ENCODE results near the gene IL3. TPM values are rescaled to one million over a fixed set of nuclear protein-coding genes. Genes with fewer than 3 reads are reported as not detected.

The IL3 gene
- total RNA-seq, 2 experiments from 2014 or later = 0.25 to 0.98 TPM

DNA sequence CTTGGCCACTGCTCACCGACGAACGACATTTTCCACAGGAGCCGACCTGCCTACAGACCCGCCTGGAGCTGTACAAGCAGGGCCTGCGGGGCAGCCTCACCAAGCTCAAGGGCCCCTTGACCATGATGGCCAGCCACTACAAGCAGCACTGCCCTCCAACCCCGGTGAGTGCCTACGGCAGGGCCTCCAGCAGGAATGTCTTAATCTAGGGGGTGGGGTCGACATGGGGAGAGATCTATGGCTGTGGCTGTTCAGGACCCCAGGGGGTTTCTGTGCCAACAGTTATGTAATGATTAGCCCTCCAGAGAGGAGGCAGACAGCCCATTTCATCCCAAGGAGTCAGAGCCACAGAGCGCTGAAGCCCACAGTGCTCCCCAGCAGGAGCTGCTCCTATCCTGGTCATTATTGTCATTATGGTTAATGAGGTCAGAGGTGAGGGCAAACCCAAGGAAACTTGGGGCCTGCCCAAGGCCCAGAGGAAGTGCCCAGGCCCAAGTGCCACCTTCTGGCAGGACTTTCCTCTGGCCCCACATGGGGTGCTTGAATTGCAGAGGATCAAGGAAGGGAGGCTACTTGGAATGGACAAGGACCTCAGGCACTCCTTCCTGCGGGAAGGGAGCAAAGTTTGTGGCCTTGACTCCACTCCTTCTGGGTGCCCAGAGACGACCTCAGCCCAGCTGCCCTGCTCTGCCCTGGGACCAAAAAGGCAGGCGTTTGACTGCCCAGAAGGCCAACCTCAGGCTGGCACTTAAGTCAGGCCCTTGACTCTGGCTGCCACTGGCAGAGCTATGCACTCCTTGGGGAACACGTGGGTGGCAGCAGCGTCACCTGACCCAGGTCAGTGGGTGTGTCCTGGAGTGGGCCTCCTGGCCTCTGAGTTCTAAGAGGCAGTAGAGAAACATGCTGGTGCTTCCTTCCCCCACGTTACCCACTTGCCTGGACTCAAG is 14.6 kb downstream of the IL3 start:
- ATAC-seq (peak; percentile 50), DNase-seq (peak; percentile 78)
- Mint-ChIP-seq H3K9me3 (no peaks in the 10 kb centered on the region), H3K27me3 (no peaks in the 10 kb centered on the region), H3K27ac (peak overlapping the region; percentile 80), H3K4me1 (ENCODE audit: low read depth) (peaks cover 68% of the 10 kb centered on the region), H3K36me3 (ENCODE audit: low read depth) (peaks cover 20% of the 10 kb centered on the region), H3K4me3 (peak overlapping the region; percentile 74)
- POLR2A ChIA-PET = interaction anchor here (0.6 to 2.1 kb wide), 2 partner anchors 55 to 88 kb away, joined by 3 to 4 read pairs; no protein-coding TSS in a partner anchor
- CTCF ChIA-PET = interaction anchor here (0.8 to 4.0 kb wide), 5 partner anchors 10 to 163 kb away, joined by 3 to 10 read pairs (median 7); no protein-coding TSS in a partner anchor
- intact Hi-C loops (cut with micrococcal nuclease) = loop anchor here (2.0 to 5.0 kb wide), 2 partner anchors 24 to 37 kb away; no protein-coding TSS in a partner anchor
- TF ChIP-seq, protein P1, sequence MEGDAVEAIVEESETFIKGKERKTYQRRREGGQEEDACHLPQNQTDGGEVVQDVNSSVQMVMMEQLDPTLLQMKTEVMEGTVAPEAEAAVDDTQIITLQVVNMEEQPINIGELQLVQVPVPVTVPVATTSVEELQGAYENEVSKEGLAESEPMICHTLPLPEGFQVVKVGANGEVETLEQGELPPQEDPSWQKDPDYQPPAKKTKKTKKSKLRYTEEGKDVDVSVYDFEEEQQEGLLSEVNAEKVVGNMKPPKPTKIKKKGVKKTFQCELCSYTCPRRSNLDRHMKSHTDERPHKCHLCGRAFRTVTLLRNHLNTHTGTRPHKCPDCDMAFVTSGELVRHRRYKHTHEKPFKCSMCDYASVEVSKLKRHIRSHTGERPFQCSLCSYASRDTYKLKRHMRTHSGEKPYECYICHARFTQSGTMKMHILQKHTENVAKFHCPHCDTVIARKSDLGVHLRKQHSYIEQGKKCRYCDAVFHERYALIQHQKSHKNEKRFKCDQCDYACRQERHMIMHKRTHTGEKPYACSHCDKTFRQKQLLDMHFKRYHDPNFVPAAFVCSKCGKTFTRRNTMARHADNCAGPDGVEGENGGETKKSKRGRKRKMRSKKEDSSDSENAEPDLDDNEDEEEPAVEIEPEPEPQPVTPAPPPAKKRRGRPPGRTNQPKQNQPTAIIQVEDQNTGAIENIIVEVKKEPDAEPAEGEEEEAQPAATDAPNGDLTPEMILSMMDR (IDR thresholded peaks at IDR 0.05) = no peak

DNA sequence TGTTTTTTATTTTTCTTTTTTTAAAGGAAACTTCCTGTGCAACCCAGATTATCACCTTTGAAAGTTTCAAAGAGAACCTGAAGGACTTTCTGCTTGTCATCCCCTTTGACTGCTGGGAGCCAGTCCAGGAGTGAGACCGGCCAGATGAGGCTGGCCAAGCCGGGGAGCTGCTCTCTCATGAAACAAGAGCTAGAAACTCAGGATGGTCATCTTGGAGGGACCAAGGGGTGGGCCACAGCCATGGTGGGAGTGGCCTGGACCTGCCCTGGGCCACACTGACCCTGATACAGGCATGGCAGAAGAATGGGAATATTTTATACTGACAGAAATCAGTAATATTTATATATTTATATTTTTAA is 15.2 kb downstream of the IL3 start:
- H3K9me3 Mint-ChIP-seq = no peaks in the 10 kb centered on the region
- H3K36me3 Mint-ChIP-seq (ENCODE audit: low read depth) = peaks cover 20% of the 10 kb centered on the region
- peaks cover 63% of the 10 kb centered on the region for H3K4me1 Mint-ChIP-seq (ENCODE audit: low read depth)
- H3K4me3 Mint-ChIP-seq = peak overlapping the region; percentile 74
- intact Hi-C loops (cut with micrococcal nuclease) = loop anchor here (2.0 kb wide), 1 partner anchor 23 kb away; no protein-coding TSS in a partner anchor
- peak overlapping the region; percentile 80 for H3K27ac Mint-ChIP-seq
- CTCF ChIA-PET = interaction anchor here (1.0 kb wide), 1 partner anchor 11 kb away, joined by 4 read pairs; no protein-coding TSS in a partner anchor
- DNase-seq = no peak
- no peak for ATAC-seq
- TF ChIP-seq, protein P1 (IDR thresholded peaks at IDR 0.05) = no peak
- H3K27me3 Mint-ChIP-seq = no peaks in the 10 kb centered on the region
- POLR2A ChIA-PET = no interaction called here

DNA sequence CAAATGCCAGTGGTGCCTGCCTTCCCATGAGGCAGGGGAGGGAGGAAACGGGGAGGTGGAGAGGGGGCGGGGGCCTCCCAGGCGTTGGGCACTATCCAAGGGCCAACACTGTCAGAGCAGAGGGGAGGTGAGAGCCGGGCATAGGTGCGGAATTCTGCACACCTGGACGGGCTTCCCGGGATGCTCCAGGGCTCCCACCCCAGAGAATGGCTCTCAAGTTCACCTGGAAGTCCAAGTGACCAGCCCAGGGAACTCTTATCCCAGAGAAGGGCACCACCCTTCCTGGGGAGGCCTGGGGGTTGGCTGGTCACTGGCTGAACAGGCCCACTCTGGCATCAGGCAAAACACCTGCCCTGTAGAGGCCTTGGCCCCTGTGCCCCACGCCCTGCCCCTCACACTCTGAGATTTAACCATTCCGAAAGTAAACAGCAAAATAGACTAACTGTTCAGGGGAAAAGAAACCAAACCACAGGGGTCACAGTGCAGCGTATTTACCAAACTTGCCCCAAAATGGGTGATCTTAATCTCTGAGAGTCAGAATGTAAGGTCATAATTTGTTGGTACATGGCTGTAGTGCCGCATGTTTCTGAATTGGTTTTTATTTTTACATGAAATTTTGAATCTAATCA is 15.9 kb downstream of the IL3 start:
- intact Hi-C loops (cut with micrococcal nuclease) = no loop called here
- peak; percentile 29 for DNase-seq
- Mint-ChIP-seq H3K4me1 (ENCODE audit: low read depth) (peaks cover 57% of the 10 kb centered on the region), H3K36me3 (ENCODE audit: low read depth) (peaks cover 20% of the 10 kb centered on the region), H3K4me3 (peak overlapping the region; percentile 74), H3K9me3 (no peaks in the 10 kb centered on the region), H3K27ac (peak overlapping the region; percentile 44), H3K27me3 (no peaks in the 10 kb centered on the region)
- CTCF ChIA-PET = interaction anchor here (1.0 kb wide), 1 partner anchor 12 kb away, joined by 4 read pairs; no protein-coding TSS in a partner anchor
- peak; percentile 7 for ATAC-seq
- TF ChIP-seq, protein P1 (IDR thresholded peaks at IDR 0.05) = no peak
- POLR2A ChIA-PET = no interaction called here

DNA sequence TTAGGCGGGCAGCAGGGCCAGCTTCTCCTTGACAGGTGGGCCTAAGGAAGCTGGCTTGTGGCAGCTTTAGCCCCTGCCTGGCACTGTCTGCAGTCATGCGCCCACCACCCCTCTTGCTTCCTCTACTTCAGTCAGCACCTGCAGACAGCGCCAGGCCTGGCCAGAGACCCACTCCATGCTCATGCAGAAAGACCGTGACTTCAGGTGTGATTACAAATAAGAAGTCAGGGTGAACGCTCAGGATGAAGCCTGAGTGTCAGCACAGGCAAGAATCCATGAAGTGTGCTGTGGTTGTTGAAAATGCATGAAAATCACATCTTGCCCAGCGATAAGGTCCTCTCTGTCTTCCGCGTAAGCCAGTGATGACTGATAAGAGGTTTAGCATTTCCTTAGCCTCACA is 16.5 kb downstream of the IL3 start:
- no peaks in the 10 kb centered on the region for H3K27me3 Mint-ChIP-seq
- intact Hi-C loops (cut with micrococcal nuclease) = no loop called here
- peak overlapping the region; percentile 44 for H3K27ac Mint-ChIP-seq
- peak overlapping the region; percentile 74 for H3K4me3 Mint-ChIP-seq
- ATAC-seq (no peak), DNase-seq (no peak)
- POLR2A ChIA-PET = interaction anchor here (1.1 kb wide), 1 partner anchor 17 kb away, joined by 3 read pairs; no protein-coding TSS in a partner anchor
- CTCF ChIA-PET = interaction anchor here (0.5 to 1.4 kb wide), 2 partner anchors 12 to 113 kb away, joined by 3 to 5 read pairs; no protein-coding TSS in a partner anchor
- no peaks in the 10 kb centered on the region for H3K9me3 Mint-ChIP-seq
- H3K36me3 Mint-ChIP-seq (ENCODE audit: low read depth) = peaks cover 20% of the 10 kb centered on the region
- TF ChIP-seq, protein P1 (IDR thresholded peaks at IDR 0.05) = no peak
- H3K4me1 Mint-ChIP-seq (ENCODE audit: low read depth) = peaks cover 56% of the 10 kb centered on the region

Measured in activated CD8-positive, alpha-beta T cell treated with anti-CD3 and anti-CD28 coated beads for 36 hours (primary cell).